Measurements from ENCODE around the gene SYNC. TPM values are rescaled to one million over a fixed set of nuclear protein-coding genes. Genes with fewer than 3 reads are reported as not detected.
"Not testable (repeated sequence)": the region's sequence is repeated elsewhere in the genome, so short reads cannot be mapped to it uniquely, and the experiment has no call there.

The SYNC gene
- total and polyA plus RNA-seq, 12 donors: 3.2 to 35.4 (median 6.8) TPM

GRCh38 chr1:32705516-32705915 is 2.9 kb upstream of the SYNC start:
- Histone ChIP-seq H3K27ac (no peak overlapping the region), H3K36me3 (replicated peaks in 1 of 2) (no peaks in the 10 kb centered on the region), H3K4me1 (replicated peaks in 1 of 2) (peaks cover 22 to 26% of the 10 kb centered on the region in 2 donors), H3K4me3 (no peak overlapping the region), H3K9me3 (replicated peaks in 1 of 3) (no peaks in the 10 kb centered on the region), H3K27me3 (no peaks in the 10 kb centered on the region)
- DNase-seq: no peak
- TF ChIP-seq, protein P1, sequence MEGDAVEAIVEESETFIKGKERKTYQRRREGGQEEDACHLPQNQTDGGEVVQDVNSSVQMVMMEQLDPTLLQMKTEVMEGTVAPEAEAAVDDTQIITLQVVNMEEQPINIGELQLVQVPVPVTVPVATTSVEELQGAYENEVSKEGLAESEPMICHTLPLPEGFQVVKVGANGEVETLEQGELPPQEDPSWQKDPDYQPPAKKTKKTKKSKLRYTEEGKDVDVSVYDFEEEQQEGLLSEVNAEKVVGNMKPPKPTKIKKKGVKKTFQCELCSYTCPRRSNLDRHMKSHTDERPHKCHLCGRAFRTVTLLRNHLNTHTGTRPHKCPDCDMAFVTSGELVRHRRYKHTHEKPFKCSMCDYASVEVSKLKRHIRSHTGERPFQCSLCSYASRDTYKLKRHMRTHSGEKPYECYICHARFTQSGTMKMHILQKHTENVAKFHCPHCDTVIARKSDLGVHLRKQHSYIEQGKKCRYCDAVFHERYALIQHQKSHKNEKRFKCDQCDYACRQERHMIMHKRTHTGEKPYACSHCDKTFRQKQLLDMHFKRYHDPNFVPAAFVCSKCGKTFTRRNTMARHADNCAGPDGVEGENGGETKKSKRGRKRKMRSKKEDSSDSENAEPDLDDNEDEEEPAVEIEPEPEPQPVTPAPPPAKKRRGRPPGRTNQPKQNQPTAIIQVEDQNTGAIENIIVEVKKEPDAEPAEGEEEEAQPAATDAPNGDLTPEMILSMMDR (IDR thresholded peaks at IDR 0.05): no peak
- no peak for TF ChIP-seq POLR2A (IDR thresholded peaks at IDR 0.05)
- 88 to 95% (median 90%) methylated on average over 6 to 7 of the region's 7 CpGs for WGBS, 4 donors
- intact Hi-C loops (cut with DNase I): no loop called here

DNA sequence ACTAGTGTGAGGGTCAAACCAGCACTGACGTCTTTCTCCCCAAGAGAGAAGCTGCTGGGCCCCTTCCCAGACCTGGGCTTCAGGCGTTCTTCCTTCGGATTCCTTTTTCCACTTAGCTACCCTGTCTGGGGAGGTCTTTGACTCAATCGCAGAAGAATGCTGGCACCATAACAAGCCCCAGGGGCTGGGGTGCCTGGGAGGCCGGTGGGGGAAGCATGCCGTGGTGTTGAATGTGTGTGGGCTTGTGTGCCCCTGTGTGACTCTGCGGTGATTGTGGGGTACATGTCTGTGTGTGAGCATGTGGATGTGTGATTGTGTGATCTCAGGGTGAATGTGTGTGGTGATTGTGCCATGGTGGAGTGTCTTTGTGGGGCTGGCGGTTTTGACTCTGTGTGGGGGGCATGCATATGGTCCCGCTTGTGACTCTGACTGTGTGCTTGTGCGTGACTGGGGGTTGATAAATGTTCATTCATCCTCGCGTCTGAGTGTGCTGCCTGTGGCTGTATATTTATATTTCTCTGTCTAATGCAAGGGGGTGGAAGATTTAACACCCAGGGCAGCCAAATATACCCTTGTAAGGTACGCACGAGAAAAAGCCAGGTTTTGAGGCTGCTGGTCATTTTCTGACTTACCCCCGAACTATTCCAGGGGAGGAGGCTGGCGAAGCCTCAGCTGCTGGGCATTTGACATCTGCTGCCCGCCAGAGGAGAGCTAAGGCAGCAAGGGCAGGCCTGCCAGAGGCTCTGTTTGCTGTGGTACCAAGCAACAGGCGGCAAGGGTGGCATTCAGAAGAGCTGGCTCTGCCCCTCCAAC is 1.1 kb upstream of the SYNC start:
- TF ChIP-seq, protein P1 (IDR thresholded peaks at IDR 0.05): no peak
- TF ChIP-seq POLR2A (IDR thresholded peaks at IDR 0.05): no peak
- intact Hi-C loops (cut with DNase I): no loop called here
- Histone ChIP-seq H3K4me3 (peak overlapping the region in 1 of 4 donors; percentile 75), H3K27me3 (no peaks in the 10 kb centered on the region), H3K27ac (peak overlapping the region in 3 of 5 donors; percentile 34 to 79 (median 37)), H3K4me1 (replicated peaks in 1 of 2) (peaks cover 22 to 26% of the 10 kb centered on the region in 2 donors), H3K36me3 (replicated peaks in 1 of 2) (no peaks in the 10 kb centered on the region), H3K9me3 (replicated peaks in 1 of 3) (no peaks in the 10 kb centered on the region)
- 65 to 75% (median 68%) methylated on average over 11 to 18 of the region's 18 CpGs for WGBS, 4 donors
- no peak for DNase-seq

DNA sequence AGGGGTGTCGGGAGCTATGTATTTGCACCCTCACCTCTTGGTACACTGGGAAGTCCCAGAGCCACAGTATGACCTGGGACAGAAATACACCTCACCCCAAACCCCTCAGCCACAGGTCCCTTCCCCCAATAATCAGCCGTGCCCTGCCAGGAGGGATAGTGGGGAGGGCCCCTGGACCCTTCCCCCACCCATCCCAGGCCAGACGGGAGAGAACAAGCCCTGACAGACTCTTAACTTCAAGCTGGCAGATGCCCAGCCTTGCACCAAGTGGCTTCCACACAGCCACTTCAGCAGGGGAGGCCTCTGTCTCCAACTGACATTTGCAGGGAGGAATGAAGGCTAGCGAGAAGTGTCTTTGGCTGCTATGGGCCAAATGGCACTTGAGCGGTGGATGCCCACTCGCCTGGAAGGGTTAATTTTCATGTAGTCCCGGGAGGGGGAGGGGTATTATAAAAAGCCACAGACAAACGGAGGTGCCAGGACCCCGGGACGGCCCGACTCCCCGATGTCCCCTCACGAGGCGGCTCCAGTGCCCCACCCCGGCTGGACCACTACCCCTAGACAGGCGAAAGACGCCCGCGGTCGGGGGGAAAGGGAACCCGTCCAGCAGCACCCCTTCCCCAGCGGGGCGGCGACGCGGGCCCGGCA is 495 bp downstream of the SYNC start:
- Histone ChIP-seq H3K4me1 (replicated peaks in 1 of 2) (peaks cover 22 to 26% of the 10 kb centered on the region in 2 donors), H3K27ac (peak overlapping the region; percentile 7 to 79 (median 48)), H3K4me3 (peak overlapping the region in 3 of 4 donors; percentile 11 to 75 (median 55)), H3K9me3 (replicated peaks in 1 of 3) (no peaks in the 10 kb centered on the region), H3K27me3 (no peaks in the 10 kb centered on the region), H3K36me3 (replicated peaks in 1 of 2) (no peaks in the 10 kb centered on the region)
- WGBS, 4 donors: 6 to 38% (median 19%) methylated on average over 1 to 27 of the region's 27 CpGs
- peak in 4 of 7 donors; percentile 33 to 45 (median 40) for DNase-seq
- TF ChIP-seq, protein P1 (IDR thresholded peaks at IDR 0.05): no peak
- TF ChIP-seq POLR2A (IDR thresholded peaks at IDR 0.05): no peak
- intact Hi-C loops (cut with DNase I): no loop called here

DNA sequence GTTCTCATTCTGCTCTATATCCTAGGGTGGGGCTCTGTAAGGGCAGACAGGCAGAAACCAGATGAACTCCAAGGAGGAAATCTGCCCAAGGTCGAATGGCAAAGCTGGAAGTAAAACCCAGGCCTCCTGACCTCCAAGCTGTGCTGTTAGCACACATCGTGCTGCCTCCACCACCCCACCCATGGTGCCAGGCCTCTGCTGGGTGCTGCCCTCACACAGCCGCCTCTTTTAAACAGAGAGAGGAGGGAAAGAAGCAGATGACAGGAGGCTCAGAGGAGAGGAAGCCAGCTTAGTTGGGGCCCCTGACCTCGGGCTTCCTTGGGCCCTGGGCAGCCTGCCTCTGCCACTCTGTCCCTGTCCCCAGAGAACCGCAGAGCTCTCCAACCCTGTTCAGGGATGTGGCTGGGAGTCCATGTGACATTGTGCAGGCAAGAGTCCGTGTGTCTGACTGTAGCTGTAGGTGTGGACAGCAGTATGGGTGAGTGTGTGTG is 1.1 kb downstream of the SYNC start:
- 17 to 22% (median 21%) methylated on average over 3 to 6 of the region's 6 CpGs for WGBS, 4 donors
- peak overlapping the region; percentile 46 to 79 (median 69) for H3K27ac ChIP-seq
- no peaks in the 10 kb centered on the region for H3K27me3 ChIP-seq
- intact Hi-C loops (cut with DNase I): no loop called here
- peaks cover 22 to 26% of the 10 kb centered on the region in 2 donors for H3K4me1 ChIP-seq (replicated peaks in 1 of 2)
- DNase-seq: peak in 5 of 7 donors; percentile 31 to 64 (median 56)
- no peaks in the 10 kb centered on the region for H3K9me3 ChIP-seq (replicated peaks in 1 of 3)
- no peaks in the 10 kb centered on the region for H3K36me3 ChIP-seq (replicated peaks in 1 of 2)
- peak overlapping the region in 1 of 4 donors; percentile 75 for H3K4me3 ChIP-seq
- TF ChIP-seq, protein P1 (IDR thresholded peaks at IDR 0.05): no peak
- peak in 1 of 2 donors; percentile 18 for TF ChIP-seq POLR2A (IDR thresholded peaks at IDR 0.05)

GRCh38 chr1:32696996-32697395 is 5.6 kb downstream of the SYNC start:
- H3K9me3 ChIP-seq (replicated peaks in 1 of 3); H3K36me3 ChIP-seq (replicated peaks in 1 of 2); H3K27ac ChIP-seq; H3K4me3 ChIP-seq; intact Hi-C loops (cut with DNase I); H3K27me3 ChIP-seq: not testable (repeated sequence)
- WGBS, 4 donors: 93 to 95% (median 95%) methylated on average over 8 of the region's 8 CpGs
- peak in 1 of 7 donors; percentile 7 for DNase-seq
- peaks cover 13 to 30% of the 10 kb centered on the region in 2 donors for H3K4me1 ChIP-seq (replicated peaks in 1 of 2)

All from adrenal gland (tissue), 12 donors.